ENCODE results near the gene TRDMT1. TPM values are rescaled to one million over a fixed set of nuclear protein-coding genes. Genes with fewer than 3 reads are reported as not detected.

Gene TRDMT1
- total and polyA plus RNA-seq, 10 donors, result 1.6 to 40.0 (median 12.0) TPM

DNA sequence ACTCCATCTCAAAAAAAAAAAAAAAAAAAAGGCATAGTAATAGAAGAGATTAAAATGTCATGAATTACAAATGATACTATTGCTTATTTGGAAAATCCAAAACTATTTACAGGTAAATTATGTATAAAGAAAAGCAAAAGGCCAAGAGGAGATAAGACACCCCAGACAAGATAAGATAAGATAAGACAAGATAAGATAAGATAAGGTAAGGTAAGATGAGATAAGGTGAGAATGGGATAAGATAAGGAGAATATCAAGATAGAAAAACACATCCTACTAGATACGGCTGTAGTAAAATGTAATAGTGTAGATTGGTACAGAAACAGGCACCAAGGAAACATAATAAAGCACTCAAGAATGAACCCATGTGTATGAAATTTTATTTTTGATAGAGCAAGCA lies 47.5 kb upstream of the TRDMT1 start:
- peaks cover 0 to 10% (median 8%) of the 10 kb centered on the region in 8 donors for H3K9me3 ChIP-seq
- no peak for TF ChIP-seq POLR2A (IDR thresholded peaks at IDR 0.05)
- DNase-seq, result no peak
- no peak overlapping the region for H3K27ac ChIP-seq
- no peaks in the 10 kb centered on the region for H3K4me1 ChIP-seq
- H3K4me3 ChIP-seq, result no peak overlapping the region
- no peaks in the 10 kb centered on the region for H3K27me3 ChIP-seq (replicated peaks in 1 of 7)
- intact Hi-C loops (cut with DNase I; ENCODE audit: low total_unique reads), result no loop called here
- no peaks in the 10 kb centered on the region for H3K36me3 ChIP-seq
- 72 to 81% (median 74%) methylated on average over 1 of the region's 1 CpG for WGBS, 5 donors

DNA sequence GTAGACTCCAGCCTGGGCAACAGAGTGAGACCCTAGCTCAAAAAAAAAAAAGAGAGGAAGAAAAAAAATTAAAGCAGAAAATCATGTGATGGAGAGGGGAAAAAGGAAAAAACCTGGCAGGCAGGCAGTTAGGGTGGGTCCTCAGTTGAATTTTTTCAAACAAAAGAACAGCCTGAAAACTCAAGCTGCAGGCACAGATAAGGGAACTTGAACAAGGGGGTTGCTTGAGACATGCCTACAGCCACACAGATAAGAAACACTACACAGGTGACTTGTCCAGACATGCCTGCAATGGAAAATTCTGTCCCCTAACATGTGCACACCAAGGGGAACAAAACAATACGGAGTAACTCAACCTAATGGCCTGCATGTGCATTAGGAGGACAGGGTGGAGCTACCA lies 45.7 kb upstream of the TRDMT1 start:
- WGBS, 5 donors, result 82 to 100% (median 93%) methylated on average over 1 of the region's 1 CpG
- H3K4me1 ChIP-seq, result no peaks in the 10 kb centered on the region
- H3K36me3 ChIP-seq, result no peaks in the 10 kb centered on the region
- TF ChIP-seq POLR2AphosphoS5 (IDR thresholded peaks at IDR 0.05) (no peak), POLR2A (IDR thresholded peaks at IDR 0.05) (no peak)
- TF ChIP-seq, protein P1, sequence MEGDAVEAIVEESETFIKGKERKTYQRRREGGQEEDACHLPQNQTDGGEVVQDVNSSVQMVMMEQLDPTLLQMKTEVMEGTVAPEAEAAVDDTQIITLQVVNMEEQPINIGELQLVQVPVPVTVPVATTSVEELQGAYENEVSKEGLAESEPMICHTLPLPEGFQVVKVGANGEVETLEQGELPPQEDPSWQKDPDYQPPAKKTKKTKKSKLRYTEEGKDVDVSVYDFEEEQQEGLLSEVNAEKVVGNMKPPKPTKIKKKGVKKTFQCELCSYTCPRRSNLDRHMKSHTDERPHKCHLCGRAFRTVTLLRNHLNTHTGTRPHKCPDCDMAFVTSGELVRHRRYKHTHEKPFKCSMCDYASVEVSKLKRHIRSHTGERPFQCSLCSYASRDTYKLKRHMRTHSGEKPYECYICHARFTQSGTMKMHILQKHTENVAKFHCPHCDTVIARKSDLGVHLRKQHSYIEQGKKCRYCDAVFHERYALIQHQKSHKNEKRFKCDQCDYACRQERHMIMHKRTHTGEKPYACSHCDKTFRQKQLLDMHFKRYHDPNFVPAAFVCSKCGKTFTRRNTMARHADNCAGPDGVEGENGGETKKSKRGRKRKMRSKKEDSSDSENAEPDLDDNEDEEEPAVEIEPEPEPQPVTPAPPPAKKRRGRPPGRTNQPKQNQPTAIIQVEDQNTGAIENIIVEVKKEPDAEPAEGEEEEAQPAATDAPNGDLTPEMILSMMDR (IDR thresholded peaks at IDR 0.05 in 8 of 11, conservative IDR thresholded peaks at IDR 0.05 in 3 of 11), result no peak
- H3K27ac ChIP-seq, result no peak overlapping the region
- H3K4me3 ChIP-seq, result no peak overlapping the region
- intact Hi-C loops (cut with DNase I; ENCODE audit: low total_unique reads), result no loop called here
- DNase-seq, result no peak
- H3K9me3 ChIP-seq, result peaks cover 0 to 10% (median 8%) of the 10 kb centered on the region in 8 donors
- no peaks in the 10 kb centered on the region for H3K27me3 ChIP-seq (replicated peaks in 1 of 7)

DNA sequence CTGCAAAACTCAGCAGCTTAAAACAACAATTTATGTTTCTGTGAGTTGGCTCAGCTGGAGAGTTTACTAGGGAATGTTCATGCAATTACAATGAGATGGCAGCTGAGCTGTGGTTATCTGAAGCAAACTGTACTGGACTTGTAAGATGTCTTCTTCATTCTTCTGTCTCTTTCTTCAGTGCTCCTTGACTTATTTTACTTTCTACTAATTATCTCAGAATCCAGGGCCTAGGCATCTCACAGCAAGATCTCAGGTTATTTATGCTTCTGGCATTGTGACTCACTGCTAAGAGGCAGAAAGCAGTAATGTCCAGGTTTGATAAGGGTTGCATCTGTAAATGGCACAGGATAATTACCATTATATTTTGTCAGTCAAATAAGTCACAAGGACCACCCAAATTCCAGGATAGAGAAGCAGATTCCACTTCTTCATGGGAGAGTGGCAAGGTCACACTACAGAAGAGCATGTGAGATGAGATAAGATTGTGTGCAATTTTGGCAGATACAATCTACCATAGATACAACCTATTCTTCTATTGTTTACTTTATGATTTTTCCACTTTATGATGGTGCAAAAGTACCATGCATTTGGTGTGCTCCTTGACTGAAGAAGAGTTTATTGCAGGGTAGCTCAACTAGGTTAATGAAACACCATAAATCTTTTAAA lies 43.4 kb upstream of the TRDMT1 start:
- no peak overlapping the region for H3K4me3 ChIP-seq
- TF ChIP-seq POLR2A (IDR thresholded peaks at IDR 0.05) (no peak), POLR2AphosphoS5 (IDR thresholded peaks at IDR 0.05) (no peak)
- TF ChIP-seq, protein P1 (IDR thresholded peaks at IDR 0.05 in 8 of 11, conservative IDR thresholded peaks at IDR 0.05 in 3 of 11), result no peak
- no peak overlapping the region for H3K27ac ChIP-seq
- H3K27me3 ChIP-seq (replicated peaks in 1 of 7), result no peaks in the 10 kb centered on the region
- H3K36me3 ChIP-seq, result no peaks in the 10 kb centered on the region
- peaks cover 0 to 10% (median 8%) of the 10 kb centered on the region in 8 donors for H3K9me3 ChIP-seq
- intact Hi-C loops (cut with DNase I; ENCODE audit: low total_unique reads), result no loop called here
- no peak for DNase-seq
- no peaks in the 10 kb centered on the region for H3K4me1 ChIP-seq

DNA sequence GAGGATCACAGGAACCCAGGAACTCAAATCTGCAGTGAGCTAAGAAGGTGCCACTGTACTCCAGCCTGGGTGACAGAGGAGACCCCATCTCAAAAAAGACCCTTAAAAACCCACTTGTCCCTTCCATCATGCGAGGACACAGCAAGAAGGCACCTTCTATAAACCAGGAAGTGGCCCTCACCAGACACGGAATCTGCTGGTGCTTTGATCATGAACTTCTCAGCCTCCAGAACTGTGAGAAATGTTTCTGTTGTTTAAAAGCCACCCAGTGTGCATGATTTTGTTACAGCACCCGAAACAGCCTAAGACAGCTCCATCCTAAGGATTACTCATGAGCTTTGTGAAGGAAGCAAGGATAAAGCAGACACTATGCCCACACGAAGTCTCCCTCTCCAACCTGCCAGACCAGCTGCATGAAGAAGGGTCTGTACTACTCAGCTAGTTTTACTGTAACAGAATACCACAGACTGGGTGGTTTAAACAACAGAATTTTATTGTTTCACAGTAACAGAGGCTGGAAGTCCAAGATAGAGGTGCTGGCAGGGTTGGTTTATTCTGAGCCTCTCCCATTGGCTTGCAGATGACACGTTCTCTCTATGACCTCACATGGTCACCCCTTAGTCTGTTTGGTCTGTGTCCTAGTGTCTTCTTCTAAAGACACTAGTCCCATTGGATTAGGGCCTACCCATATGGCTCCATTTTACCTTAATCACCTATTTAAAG lies 40.3 kb upstream of the TRDMT1 start:
- H3K4me1 ChIP-seq, result peaks cover 0 to 17% (median 7%) of the 10 kb centered on the region in 6 donors
- DNase-seq, result no peak
- no peak overlapping the region for H3K27ac ChIP-seq
- no peaks in the 10 kb centered on the region for H3K27me3 ChIP-seq (replicated peaks in 1 of 7)
- 80 to 93% (median 88%) methylated on average over 5 of the region's 5 CpGs for WGBS, 5 donors
- peaks cover 0 to 22% (median 17%) of the 10 kb centered on the region in 6 donors for H3K36me3 ChIP-seq
- intact Hi-C loops (cut with DNase I; ENCODE audit: low total_unique reads), result no loop called here
- TF ChIP-seq POLR2AphosphoS5 (IDR thresholded peaks at IDR 0.05), result no peak
- TF ChIP-seq POLR2A (IDR thresholded peaks at IDR 0.05), result no peak
- TF ChIP-seq, protein P1 (IDR thresholded peaks at IDR 0.05 in 8 of 11, conservative IDR thresholded peaks at IDR 0.05 in 3 of 11), result no peak
- H3K4me3 ChIP-seq, result no peak overlapping the region
- H3K9me3 ChIP-seq, result peaks cover 0 to 1% (median 0%) of the 10 kb centered on the region in 8 donors
